ENCODE results near the gene TDRD3.

The TDRD3 gene

DNA sequence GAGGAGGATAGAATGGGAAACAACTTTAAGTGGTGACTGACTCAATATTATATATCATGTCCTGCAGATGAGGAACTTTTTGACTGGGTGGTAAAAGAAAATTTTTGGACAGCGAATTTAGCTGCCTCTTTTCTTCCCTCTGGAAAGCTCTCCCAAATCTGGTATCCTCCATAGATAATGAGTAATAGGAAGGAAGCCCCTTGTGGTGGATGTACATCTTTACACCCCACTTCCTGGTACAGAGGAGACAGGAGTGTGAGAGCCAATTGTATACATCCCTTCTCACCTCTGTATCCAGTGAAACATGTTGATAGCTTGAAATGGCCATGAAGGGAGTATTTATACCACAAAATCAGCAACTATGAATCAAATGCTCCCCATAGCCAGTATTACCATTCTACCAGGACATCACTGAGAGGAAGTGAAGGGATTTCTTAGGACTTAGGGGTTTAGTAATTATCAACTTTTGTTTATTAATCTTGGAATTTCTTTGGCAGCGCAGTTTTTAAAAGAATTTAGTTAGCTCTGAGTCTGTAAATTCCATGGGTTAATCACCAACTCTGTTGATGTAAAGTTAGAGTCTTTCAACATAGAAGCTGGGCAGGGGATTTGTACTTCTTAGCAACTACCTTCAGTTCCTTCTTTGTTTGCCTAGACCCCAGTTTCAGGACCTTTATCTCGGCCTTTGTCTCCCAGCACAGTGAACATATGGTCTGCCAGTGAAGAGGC, 17.0 kb upstream of the TDRD3 start:
- DNase-seq (ENCODE audit: low spot score) = no peak
- no peak for TF ChIP-seq CTCF (IDR thresholded peaks at IDR 0.05; ENCODE audit: extremely low read depth, insufficient read depth, missing control alignments)
- in situ Hi-C loops (cut with MboI; ENCODE audit: low pct_unique_long_range_greater_than_20kb, low sequenced_read_pairs, unreplicated experiment) = no loop called here

- DNase-seq (ENCODE audit: low spot score) = no peak
- in situ Hi-C loops (cut with MboI; ENCODE audit: low pct_unique_long_range_greater_than_20kb, low sequenced_read_pairs, unreplicated experiment) = no loop called here
- TF ChIP-seq CTCF (IDR thresholded peaks at IDR 0.05; ENCODE audit: extremely low read depth, insufficient read depth, missing control alignments) = no peak
Observed at GRCh38 chr13:60384911-60385310, 12.1 kb upstream of the TDRD3 start.

- in situ Hi-C loops (cut with MboI; ENCODE audit: low pct_unique_long_range_greater_than_20kb, low sequenced_read_pairs, unreplicated experiment) = no loop called here
- TF ChIP-seq CTCF (IDR thresholded peaks at IDR 0.05; ENCODE audit: extremely low read depth, insufficient read depth, missing control alignments) = no peak
- DNase-seq (ENCODE audit: low spot score) = no peak
Observed at GRCh38 chr13:60386250-60386649, 10.8 kb upstream of the TDRD3 start.

- in situ Hi-C loops (cut with MboI; ENCODE audit: low pct_unique_long_range_greater_than_20kb, low sequenced_read_pairs, unreplicated experiment) = no loop called here
- DNase-seq (ENCODE audit: low spot score) = no peak
- TF ChIP-seq CTCF (IDR thresholded peaks at IDR 0.05; ENCODE audit: extremely low read depth, insufficient read depth, missing control alignments) = no peak
Observed at GRCh38 chr13:60392131-60392530, 4.9 kb upstream of the TDRD3 start.

- DNase-seq (ENCODE audit: low spot score) = peak; percentile 93
- in situ Hi-C loops (cut with MboI; ENCODE audit: low pct_unique_long_range_greater_than_20kb, low sequenced_read_pairs, unreplicated experiment) = no loop called here
- TF ChIP-seq CTCF (IDR thresholded peaks at IDR 0.05; ENCODE audit: extremely low read depth, insufficient read depth, missing control alignments) = no peak
Observed at GRCh38 chr13:60395971-60396782, 843 bp upstream of the TDRD3 start.

DNA sequence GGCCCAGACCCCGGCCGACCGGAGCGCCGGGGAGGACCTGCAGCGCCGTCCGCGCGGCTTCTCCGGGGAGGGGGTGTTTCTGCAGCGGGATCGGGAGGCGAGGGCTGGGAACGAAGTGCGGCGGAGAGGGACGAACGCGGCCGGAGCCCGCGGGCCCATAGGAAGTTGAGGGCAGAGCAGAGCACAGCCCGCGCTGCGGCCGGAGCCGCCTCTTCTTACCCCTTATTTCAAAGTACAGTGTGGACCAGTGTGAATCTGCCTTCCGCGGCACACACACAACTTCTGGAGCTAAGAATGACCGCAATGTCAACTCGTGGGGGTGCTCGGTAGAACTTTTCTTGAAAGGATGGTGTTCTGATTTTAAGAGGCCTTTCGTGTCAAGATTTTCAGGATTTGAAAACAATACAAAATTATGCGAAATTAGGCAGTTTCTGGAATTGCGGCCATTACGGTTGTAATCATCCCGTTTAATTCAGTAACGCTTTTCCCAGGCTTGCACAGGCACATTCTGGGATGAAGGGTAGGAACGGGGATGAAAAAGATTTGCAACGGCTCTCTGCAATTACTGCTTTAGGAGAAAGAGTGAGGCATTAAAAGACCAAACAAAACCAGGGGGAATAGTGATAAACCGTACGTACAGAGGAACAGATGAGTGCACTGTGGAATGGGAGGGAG, 821 bp downstream of the TDRD3 start:
- TF ChIP-seq CTCF (IDR thresholded peaks at IDR 0.05; ENCODE audit: extremely low read depth, insufficient read depth, missing control alignments) = no peak
- in situ Hi-C loops (cut with MboI; ENCODE audit: low pct_unique_long_range_greater_than_20kb, low sequenced_read_pairs, unreplicated experiment) = no loop called here
- DNase-seq (ENCODE audit: low spot score) = peak; percentile 60

Data from GM13977 (cell line).